GM12878 (cell line): ENCODE data around the gene KIF25. TPM values are rescaled to one million over a fixed set of nuclear protein-coding genes. Genes with fewer than 3 reads are reported as not detected.

Experiments used
- ATAC-seq: fragments of 200-7000 bp; cut with Tn5 transposase; 3 replicates; pipeline ENCODE4 v1.9.1; 2020; ENCODE audit warnings: mild to moderate bottlenecking, moderate library complexity
- BruUV-seq: library from RNA; stranded (reverse); fragments of 400-500 nt; replicated peaks from 2 replicates; lab custom pipeline; 2021; lab: Mats Ljungman, UMichigan
- CTCF ChIA-PET: fragments of 300-600 bp; sonication (Branson Sonifier 250); formaldehyde crosslinking; extraction: SDS; loops from one replicate; lab custom pipeline; 2021; ENCODE audit warnings: inconsistent platforms; lab: Yijun Ruan, JAX
- POLR2A ChIA-PET: fragments of 350-600 bp; formaldehyde crosslinking; extraction: SDS; loops from one replicate; lab custom pipeline; 2021; ENCODE audit warnings: inconsistent platforms; lab: Charles Lee
- RAD21 ChIA-PET: fragments of 300-600 bp; sonication (Branson Sonifier 250); formaldehyde crosslinking; loops from one replicate; lab custom pipeline; 2023; ENCODE audit warnings: antibody characterized with exemption; ENCODE audit not compliant: unreplicated experiment; lab: Charles Lee
- SMC1A ChIA-PET: fragments of 300-600 bp; sonication (Branson Sonifier 250); formaldehyde crosslinking; loops from one replicate; lab custom pipeline; 2023; ENCODE audit not compliant: unreplicated experiment, uncharacterized antibody; lab: Charles Lee
- DNase-seq: peaks from one replicate; pipeline ENCODE4 v3.0.0-alpha.2; 2011; ENCODE audit warnings: low read depth, low spot score
- FAIRE-seq: peaks from 3 replicates; lab custom pipeline; 2011; peaks lifted over from hg19 to GRCh38; lab: Jason Lieb, UNC
- H2AFZ ChIP-seq: 2 replicates; pipeline ENCODE4 v1.6.0; 2011; ENCODE audit warnings: low read depth, low read length, control low read depth; ENCODE audit not compliant: control insufficient read depth
- H3K27ac ChIP-seq: 2 replicates; pipeline ENCODE4 v1.5.1; 2011; ENCODE audit warnings: control low read depth; ENCODE audit not compliant: control insufficient read depth, insufficient read depth
- H3K27me3 ChIP-seq, 2 experiments: replicated peaks in 1 of 2; 2 replicates each; pipeline versions ENCODE4 v1.6.0 to v1.6.1; 2011; ENCODE audit warnings: low read length in 1 of 2; ENCODE audit not compliant: control insufficient read depth in 2 of 2, insufficient read depth in 2 of 2
- H3K36me3 ChIP-seq, 2 experiments: 2 replicates each; pipeline ENCODE4 v1.5.1; 2011; ENCODE audit warnings: low read length in 1 of 2; ENCODE audit not compliant: control insufficient read depth in 2 of 2, insufficient read depth in 2 of 2
- H3K4me1 ChIP-seq: 2 replicates; pipeline ENCODE4 v1.6.1; 2011; ENCODE audit warnings: mild to moderate bottlenecking, low read length, moderate library complexity, mixed read lengths; ENCODE audit not compliant: control insufficient read depth, insufficient read depth
- H3K4me2 ChIP-seq: 2 replicates; pipeline ENCODE4 v1.6.0; 2011; ENCODE audit warnings: control low read depth; ENCODE audit not compliant: control insufficient read depth, insufficient read depth
- H3K4me3 ChIP-seq: fragments of 200-600 bp; sonication (generic); 2 replicates; pipeline ENCODE4 v1.5.1; 2016
- H3K79me2 ChIP-seq: 2 replicates; pipeline ENCODE4 v1.6.0; 2011; ENCODE audit warnings: low read length; ENCODE audit not compliant: control insufficient read depth, insufficient read depth
- H3K9ac ChIP-seq: 2 replicates; pipeline ENCODE4 v1.8.0; 2011; ENCODE audit warnings: low read length, control low read depth, mixed read lengths; ENCODE audit not compliant: control insufficient read depth, insufficient read depth
- H3K9me3 ChIP-seq: replicated peaks from 3 replicates; pipeline ENCODE4 v1.5.1; 2011; ENCODE audit warnings: mild to moderate bottlenecking, low read length; ENCODE audit not compliant: control insufficient read depth, insufficient read depth
- H4K20me1 ChIP-seq: 2 replicates; pipeline ENCODE4 v1.6.0; 2011; ENCODE audit not compliant: control insufficient read depth, insufficient read depth
- BACH1 ChIP-seq: fragments of 450-650 bp; IDR thresholded peaks from 2 replicates; pipeline ENCODE4 v1.6.1; 2017; ENCODE audit warnings: mild to moderate bottlenecking, borderline replicate concordance
- BCL11A ChIP-seq: IDR thresholded peaks from 2 replicates; pipeline ENCODE4 v1.6.1; 2011; ENCODE audit warnings: low read depth, low read length
- CHD2 ChIP-seq: IDR thresholded peaks from 2 replicates; pipeline ENCODE4 v1.6.1; 2011; ENCODE audit warnings: low read depth, low read length, improper control_type of control experiment, borderline replicate concordance
- CREM ChIP-seq: IDR thresholded peaks from 2 replicates; pipeline ENCODE4 v1.6.1; 2014; ENCODE audit warnings: antibody characterized with exemption, low read depth
- EED ChIP-seq: sonication (generic); IDR thresholded peaks from 2 replicates; pipeline ENCODE4 v1.6.1; 2016; ENCODE audit warnings: antibody characterized with exemption, low read depth
- NR2F1 ChIP-seq: fragments of 450-650 bp; conservative IDR thresholded peaks from 2 replicates; pipeline ENCODE4 v1.6.1; 2017; ENCODE audit warnings: mild to moderate bottlenecking
- POU2F2 ChIP-seq: IDR thresholded peaks from 3 replicates; pipeline ENCODE4 v1.6.1; 2011; ENCODE audit warnings: low read depth, mild to moderate bottlenecking, low read length, borderline replicate concordance
- RBBP5 ChIP-seq: fragments of 200-600 bp; sonication (generic); conservative IDR thresholded peaks from 2 replicates; pipeline ENCODE4 v1.6.1; 2016
- RCOR1 ChIP-seq: conservative IDR thresholded peaks from 2 replicates; pipeline ENCODE4 v1.6.1; 2012; ENCODE audit warnings: low read depth, low read length, improper control_type of control experiment
- SIX5 ChIP-seq: IDR thresholded peaks from 2 replicates; pipeline ENCODE4 v1.6.1; 2011; ENCODE audit warnings: mild to moderate bottlenecking, low read depth, low read length, moderate library complexity; ENCODE audit not compliant: severe bottlenecking
- SUPT20H ChIP-seq: IDR thresholded peaks from 2 replicates; pipeline ENCODE4 v1.6.1; 2011; ENCODE audit warnings: low read depth, mild to moderate bottlenecking, low read length, moderate library complexity, borderline replicate concordance; ENCODE audit not compliant: control insufficient read depth
- TCF12 ChIP-seq: IDR thresholded peaks from 2 replicates; pipeline ENCODE4 v1.6.1; 2011; ENCODE audit warnings: low read depth, mild to moderate bottlenecking, low read length
- TCF7 ChIP-seq: IDR thresholded peaks from 2 replicates; pipeline ENCODE4 v1.6.1; 2014; ENCODE audit warnings: antibody characterized with exemption, borderline replicate concordance
- USF1 ChIP-seq: IDR thresholded peaks from 2 replicates; pipeline ENCODE4 v1.6.1; 2011; ENCODE audit warnings: borderline replicate concordance, low read depth, mild to moderate bottlenecking, moderate library complexity, mixed read lengths, low read length; ENCODE audit not compliant: insufficient read depth; ENCODE audit errors: extremely low read length
- ZBTB33 ChIP-seq: fragments of 450-650 bp; IDR thresholded peaks from 2 replicates; pipeline ENCODE4 v1.6.1; 2017; ENCODE audit warnings: mild to moderate bottlenecking
- ZNF622 ChIP-seq: fragments of 450-650 bp; IDR thresholded peaks from 2 replicates; pipeline ENCODE4 v1.6.1; 2017; ENCODE audit warnings: mild to moderate bottlenecking, inconsistent platforms
- ZSCAN29 ChIP-seq: fragments of 450-650 bp; IDR thresholded peaks from 2 replicates; pipeline ENCODE4 v1.6.1; 2017; ENCODE audit warnings: mild to moderate bottlenecking, moderate library complexity
- WGBS: methylation state at CpG from one replicate; pipeline ENCODE4 v1.1.6; 2016; ENCODE audit warnings: low lambda C conversion rate; ENCODE audit not compliant: insufficient replicate concordance, insufficient coverage; ENCODE audit errors: missing lambda C conversion rate; 5-methylcytosine and 5-hydroxymethylcytosine counted together
- in situ Hi-C: fragments of 300-500 bp; cut with MboI; formaldehyde crosslinking; loops from 9 replicates; pipeline ENCODE4 v1.14.3; 2018; ENCODE audit warnings: mixed read lengths
- intact Hi-C: fragments of 100-400 bp; cut with micrococcal nuclease; formaldehyde crosslinking; loops from one replicate; pipeline ENCODE4 v1.14.2; 2022; ENCODE audit not compliant: unreplicated experiment
- polyA plus RNA-seq, 11 experiments: library from polyadenylated mRNA; depleted of rRNA in 4 of 11; unstranded in 6 of 11; stranded (reverse) in 5 of 11; fragments of >200 nt; fragmentation: Nextera tagmentation in 4 of 11; fragmentation: Illumina TruSeq in 1 of 11; extraction: Ambion mirVana in 4 of 11; extraction: Trizol in 1 of 11; gene quantifications; 1 replicate in 1 of 11; 2 replicates in 10 of 11; pipeline versions ENCODE4 v1.2.1 to v1.2.3, GENCODE V29; 2011 to 2016; ENCODE audit warnings: inconsistent platforms in 2 of 11, missing spikeins in 2 of 11, low read depth in 1 of 11
- total RNA-seq, 4 experiments: library from RNA; depleted of rRNA in 3 of 4; stranded (reverse); fragments of >200 nt in 3 of 4; fragmentation: Illumina TruSeq in 1 of 4; extraction: Trizol in 1 of 4; gene quantifications; 2 replicates each; pipeline versions ENCODE4 v1.2.1 to v1.2.3, GENCODE V29; 2013 to 2021
- TF ChIP-seq, protein P1 (sequence below): IDR thresholded peaks from 2 replicates; pipeline ENCODE4 v1.6.1; 2011; ENCODE audit warnings: borderline replicate concordance, low read depth, mild to moderate bottlenecking, moderate library complexity, low read length; ENCODE audit not compliant: insufficient read depth, poor library complexity, severe bottlenecking

Gene KIF25
- total and polyA plus RNA-seq, 10 of the 15 experiments (the other 5 are each of a cell fraction or from before 2014, with no cell fraction given) = not detected

- WGBS = 26% methylated on average over 4 of the region's 4 CpGs
- H3K4me2 ChIP-seq = no peak overlapping the region
- no peak for FAIRE-seq
- BruUV-seq = no TSS peak
- H3K36me3 ChIP-seq = no peaks in the 10 kb centered on the region
- TF ChIP-seq ZNF622 (no peak), SIX5 (no peak), BCL11A (no peak), RCOR1 (no peak), EED (no peak), TCF7 (no peak), CREM (no peak), TCF12 (no peak), POU2F2 (no peak), USF1 (no peak), RBBP5 (no peak), CHD2 (no peak), ZBTB33 (no peak), BACH1 (no peak), ZSCAN29 (no peak), SUPT20H (no peak), NR2F1 (no peak)
- TF ChIP-seq, protein P1, sequence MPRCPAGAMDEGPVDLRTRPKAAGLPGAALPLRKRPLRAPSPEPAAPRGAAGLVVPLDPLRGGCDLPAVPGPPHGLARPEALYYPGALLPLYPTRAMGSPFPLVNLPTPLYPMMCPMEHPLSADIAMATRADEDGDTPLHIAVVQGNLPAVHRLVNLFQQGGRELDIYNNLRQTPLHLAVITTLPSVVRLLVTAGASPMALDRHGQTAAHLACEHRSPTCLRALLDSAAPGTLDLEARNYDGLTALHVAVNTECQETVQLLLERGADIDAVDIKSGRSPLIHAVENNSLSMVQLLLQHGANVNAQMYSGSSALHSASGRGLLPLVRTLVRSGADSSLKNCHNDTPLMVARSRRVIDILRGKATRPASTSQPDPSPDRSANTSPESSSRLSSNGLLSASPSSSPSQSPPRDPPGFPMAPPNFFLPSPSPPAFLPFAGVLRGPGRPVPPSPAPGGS = no peak
- in situ Hi-C loops (no loop called here), intact Hi-C loops (no loop called here)
- no peak overlapping the region for H3K9ac ChIP-seq
- no peaks in the 10 kb centered on the region for H3K4me1 ChIP-seq
- H3K4me3 ChIP-seq = no peak overlapping the region
- RAD21 ChIA-PET = no interaction called here
- H2AFZ ChIP-seq = no peak overlapping the region
- CTCF ChIA-PET = no interaction called here
- SMC1A ChIA-PET = no interaction called here
- H3K27me3 ChIP-seq = no peaks in the 10 kb centered on the region
- DNase-seq = no peak
- no peaks in the 10 kb centered on the region for H3K79me2 ChIP-seq
- no peaks in the 10 kb centered on the region for H4K20me1 ChIP-seq
- POLR2A ChIA-PET = no interaction called here
- H3K27ac ChIP-seq = no peak overlapping the region
- no peak for ATAC-seq
- no peaks in the 10 kb centered on the region; the same call in 2 of the 3 replicates for H3K9me3 ChIP-seq
Observed at GRCh38 chr6:168039301-168039700, 41.8 kb downstream of the KIF25 start.
